Measurements from ENCODE around the gene MIB1.

- no peak for TF ChIP-seq POLR2A (IDR thresholded peaks at IDR 0.05)
- TF ChIP-seq CTCF (IDR thresholded peaks at IDR 0.05), result no peak
- TF ChIP-seq EP300 (IDR thresholded peaks at IDR 0.05; ENCODE audit: low read depth), result no peak
These were observed 7.4 kb downstream of the MIB1 start for GRCh38 chr18:21747764-21748693.
